ENCODE data around the gene MAPRE2.

DNA sequence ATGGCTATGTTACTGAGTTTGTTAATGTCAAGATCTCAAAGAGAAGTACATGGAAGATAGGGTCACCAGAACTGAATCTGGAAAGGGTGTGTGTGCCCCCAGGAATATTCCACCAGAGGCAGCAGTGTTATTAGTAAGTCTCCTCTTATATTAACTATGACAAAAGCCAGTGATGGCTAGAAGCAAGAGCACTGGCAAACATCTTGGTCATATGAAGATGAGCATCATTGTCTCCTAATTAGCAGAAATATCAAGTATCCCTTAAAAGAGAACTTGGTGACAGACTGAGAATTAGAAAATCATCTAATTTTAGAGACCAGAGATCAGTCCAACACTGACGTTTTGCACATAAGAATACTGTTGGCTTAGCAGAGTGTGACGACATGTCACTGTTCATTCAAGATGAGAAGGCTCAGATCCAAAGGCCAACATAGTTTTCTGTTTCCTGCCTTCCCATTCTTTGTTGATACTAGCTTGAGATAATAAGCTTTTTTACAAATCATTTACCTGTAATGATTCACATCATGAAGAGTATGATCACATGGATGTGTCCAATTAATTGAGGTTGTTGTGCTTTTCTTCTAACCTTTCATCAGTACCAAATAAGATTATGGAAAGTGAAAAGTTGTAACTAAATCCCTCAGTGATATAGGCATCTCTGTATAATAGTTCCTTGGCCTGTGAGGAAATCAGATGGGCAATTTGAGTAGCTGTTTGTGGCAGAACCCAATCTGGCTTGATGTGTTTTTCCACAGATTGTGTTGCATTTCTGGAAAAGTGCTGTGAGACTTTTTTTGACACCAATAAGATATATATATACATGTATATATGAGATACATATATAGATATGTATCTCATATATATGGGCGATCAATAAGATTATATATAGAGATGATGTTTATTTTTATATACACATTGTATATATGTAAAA lies 44.5 kb downstream of the MAPRE2 start:
- TF ChIP-seq, protein P1, sequence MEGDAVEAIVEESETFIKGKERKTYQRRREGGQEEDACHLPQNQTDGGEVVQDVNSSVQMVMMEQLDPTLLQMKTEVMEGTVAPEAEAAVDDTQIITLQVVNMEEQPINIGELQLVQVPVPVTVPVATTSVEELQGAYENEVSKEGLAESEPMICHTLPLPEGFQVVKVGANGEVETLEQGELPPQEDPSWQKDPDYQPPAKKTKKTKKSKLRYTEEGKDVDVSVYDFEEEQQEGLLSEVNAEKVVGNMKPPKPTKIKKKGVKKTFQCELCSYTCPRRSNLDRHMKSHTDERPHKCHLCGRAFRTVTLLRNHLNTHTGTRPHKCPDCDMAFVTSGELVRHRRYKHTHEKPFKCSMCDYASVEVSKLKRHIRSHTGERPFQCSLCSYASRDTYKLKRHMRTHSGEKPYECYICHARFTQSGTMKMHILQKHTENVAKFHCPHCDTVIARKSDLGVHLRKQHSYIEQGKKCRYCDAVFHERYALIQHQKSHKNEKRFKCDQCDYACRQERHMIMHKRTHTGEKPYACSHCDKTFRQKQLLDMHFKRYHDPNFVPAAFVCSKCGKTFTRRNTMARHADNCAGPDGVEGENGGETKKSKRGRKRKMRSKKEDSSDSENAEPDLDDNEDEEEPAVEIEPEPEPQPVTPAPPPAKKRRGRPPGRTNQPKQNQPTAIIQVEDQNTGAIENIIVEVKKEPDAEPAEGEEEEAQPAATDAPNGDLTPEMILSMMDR (IDR thresholded peaks at IDR 0.05) = no peak
- no peak for TF ChIP-seq EP300 (IDR thresholded peaks at IDR 0.05)
